Stimulated activated naive CD8-positive, alpha-beta T cell treated with anti-CD3 and anti-CD28 coated beads, Interleukin-15, amount 100 ng/mL, for 72 hours (primary cell): ENCODE data around the gene RGL4.
"Not testable (repeated sequence)": the region's sequence is repeated elsewhere in the genome, so short reads cannot be mapped to it uniquely, and the experiment has no call there.

Source experiments
- ATAC-seq: fragments of 150-1000 bp; cut with Tn5 transposase; 2 replicates; pipeline ENCODE4 v1.10.0; 2021; ENCODE audit warnings: mild to moderate bottlenecking, moderate library complexity
- DNase-seq, 2 donors: peaks; one replicate each; pipeline ENCODE4 v3.0.0; 2021 to 2022
- H3K27ac Mint-ChIP-seq, 2 donors: one replicate each; pipeline ENCODE4 v1.8.0; 2022; ENCODE audit warnings: mild to moderate bottlenecking in 2 of 2, mixed read lengths in 2 of 2, moderate library complexity in 2 of 2
- H3K27me3 Mint-ChIP-seq: one replicate; pipeline ENCODE4 v1.8.0; 2022; ENCODE audit warnings: mixed read lengths
- H3K4me1 Mint-ChIP-seq: one replicate; pipeline ENCODE4 v1.8.0; 2022; ENCODE audit warnings: mild to moderate bottlenecking, mixed read lengths
- H3K4me3 Mint-ChIP-seq, 2 donors: one replicate each; pipeline ENCODE4 v1.8.0; 2022; ENCODE audit warnings: mild to moderate bottlenecking in 2 of 2, mixed read lengths in 2 of 2, moderate library complexity in 1 of 2
- H3K9me3 Mint-ChIP-seq, 2 donors: one replicate each; pipeline ENCODE4 v1.8.0; 2022; ENCODE audit warnings: mixed read lengths in 2 of 2

Gene RGL4

GRCh38 chr22:23705358-23705757 is 14.5 kb downstream of the RGL4 start:
- peaks cover 99% of the 10 kb centered on the region for H3K4me1 Mint-ChIP-seq
- H3K4me3 Mint-ChIP-seq: peak overlapping the region; percentile 57 to 71

GRCh38 chr22:23708270-23708669 is 17.5 kb downstream of the RGL4 start:
- Mint-ChIP-seq H3K27ac (peak overlapping the region; percentile 2 to 91), H3K9me3 (no peaks in the 10 kb centered on the region), H3K27me3 (no peaks in the 10 kb centered on the region), H3K4me1 (peaks cover 83% of the 10 kb centered on the region), H3K4me3 (peak overlapping the region; percentile 22 to 54)
- ATAC-seq (peak; percentile 67), DNase-seq (no peak)

More at GRCh38 chr22:23705358-23705757, 14.5 kb downstream of the RGL4 start:
- Mint-ChIP-seq H3K27me3 (no peaks in the 10 kb centered on the region), H3K27ac (peak overlapping the region; percentile 93 to 94), H3K9me3 (no peaks in the 10 kb centered on the region)
- ATAC-seq: peak; percentile 88
- DNase-seq: peak; percentile 41 to 68

- ATAC-seq: no peak
- peaks cover 81% of the 10 kb centered on the region for H3K4me1 Mint-ChIP-seq
- no peak for DNase-seq
- H3K4me3 Mint-ChIP-seq: no peak overlapping the region
- peak overlapping the region in 1 of 2 donors; percentile 4 for H3K27ac Mint-ChIP-seq
- H3K27me3 Mint-ChIP-seq: no peaks in the 10 kb centered on the region
- no peaks in the 10 kb centered on the region for H3K9me3 Mint-ChIP-seq
Observed at GRCh38 chr22:23709107-23709506, 18.3 kb downstream of the RGL4 start.

GRCh38 chr22:23712256-23712655 is 21.4 kb downstream of the RGL4 start:
- ATAC-seq (no peak), DNase-seq (no peak)
- Mint-ChIP-seq H3K27ac (no peak overlapping the region), H3K4me3 (no peak overlapping the region), H3K27me3 (no peaks in the 10 kb centered on the region), H3K9me3 (no peaks in the 10 kb centered on the region), H3K4me1 (peaks cover 71% of the 10 kb centered on the region)

GRCh38 chr22:23713696-23714595 is 23.1 kb downstream of the RGL4 start:
- Mint-ChIP-seq H3K9me3 (no peaks in the 10 kb centered on the region), H3K27ac (no peak overlapping the region), H3K27me3 (no peaks in the 10 kb centered on the region), H3K4me1 (peaks cover 60% of the 10 kb centered on the region), H3K4me3 (peak overlapping the region; percentile 1 to 22)
- ATAC-seq: no peak
- DNase-seq: no peak

GRCh38 chr22:23714596-23715578 is 24.1 kb downstream of the RGL4 start:
- Mint-ChIP-seq H3K27me3 (no peaks in the 10 kb centered on the region), H3K4me3 (peak overlapping the region; percentile 80 to 84), H3K27ac (peak overlapping the region; percentile 19 to 89), H3K4me1 (peaks cover 51% of the 10 kb centered on the region), H3K9me3 (no peaks in the 10 kb centered on the region)
- DNase-seq (no peak), ATAC-seq (no peak)

- ATAC-seq: no peak
- Mint-ChIP-seq H3K9me3 (no peaks in the 10 kb centered on the region), H3K4me1 (peaks cover 41% of the 10 kb centered on the region)
Observed at GRCh38 chr22:23715806-23716375, 25.1 kb downstream of the RGL4 start.

GRCh38 chr22:23716811-23717801 is 26.3 kb downstream of the RGL4 start:
- Mint-ChIP-seq H3K4me3 (peak overlapping the region; percentile 80 to 84), H3K27me3 (no peaks in the 10 kb centered on the region), H3K27ac (peak overlapping the region; percentile 93 to 98), H3K9me3 (no peaks in the 10 kb centered on the region), H3K4me1 (peaks cover 34% of the 10 kb centered on the region)
- peak; percentile 82 to 86 for DNase-seq
- peak; percentile 92 for ATAC-seq

More at GRCh38 chr22:23715806-23716375, 25.1 kb downstream of the RGL4 start:
- Mint-ChIP-seq H3K27ac (peak overlapping the region; percentile 33 to 89), H3K27me3 (no peaks in the 10 kb centered on the region), H3K4me3 (peak overlapping the region; percentile 80 to 84)
- no peak for DNase-seq

- no peak for ATAC-seq
- H3K27ac Mint-ChIP-seq: no peak overlapping the region
- H3K27me3 Mint-ChIP-seq: no peaks in the 10 kb centered on the region
- H3K4me3 Mint-ChIP-seq: no peak overlapping the region
- no peaks in the 10 kb centered on the region for H3K9me3 Mint-ChIP-seq
- peaks cover 33% of the 10 kb centered on the region for H3K4me1 Mint-ChIP-seq
- DNase-seq: no peak
Observed at GRCh38 chr22:23718371-23719165, 27.8 kb downstream of the RGL4 start.

GRCh38 chr22:23720855-23721254 is 30.0 kb downstream of the RGL4 start:
- Mint-ChIP-seq H3K27me3 (no peaks in the 10 kb centered on the region), H3K4me3 (no peak overlapping the region)

GRCh38 chr22:23722160-23722559 is 31.3 kb downstream of the RGL4 start:
- H3K27ac Mint-ChIP-seq: no peak overlapping the region
- ATAC-seq (no peak), DNase-seq (no peak)
- H3K27me3 Mint-ChIP-seq: no peaks in the 10 kb centered on the region
- H3K4me1 Mint-ChIP-seq: peaks cover 7% of the 10 kb centered on the region
- no peak overlapping the region for H3K4me3 Mint-ChIP-seq
- no peaks in the 10 kb centered on the region for H3K9me3 Mint-ChIP-seq

More at GRCh38 chr22:23720855-23721254, 30.0 kb downstream of the RGL4 start:
- ATAC-seq (no peak), DNase-seq (no peak)
- peaks cover 12% of the 10 kb centered on the region for H3K4me1 Mint-ChIP-seq
- H3K9me3 Mint-ChIP-seq: no peaks in the 10 kb centered on the region
- H3K27ac Mint-ChIP-seq: peak overlapping the region in 1 of 2 donors; percentile 63

- Mint-ChIP-seq H3K27ac (no peak overlapping the region), H3K27me3 (no peaks in the 10 kb centered on the region), H3K4me3 (no peak overlapping the region), H3K9me3 (no peaks in the 10 kb centered on the region), H3K4me1 (peaks cover under 1% of the 10 kb centered on the region)
- DNase-seq (no peak), ATAC-seq (no peak)
Observed at GRCh38 chr22:23722724-23723123, 31.9 kb downstream of the RGL4 start.

GRCh38 chr22:23728108-23728507 is 37.3 kb downstream of the RGL4 start:
- not testable (repeated sequence) for H3K4me1 Mint-ChIP-seq, H3K4me3 Mint-ChIP-seq, H3K27me3 Mint-ChIP-seq, DNase-seq, H3K9me3 Mint-ChIP-seq, ATAC-seq
- H3K27ac Mint-ChIP-seq: peak overlapping the region in 1 of 2 donors; percentile 31

- Mint-ChIP-seq H3K27ac (no peak overlapping the region), H3K27me3 (no peaks in the 10 kb centered on the region), H3K4me3 (no peak overlapping the region), H3K9me3 (no peaks in the 10 kb centered on the region), H3K4me1 (no peaks in the 10 kb centered on the region)
- DNase-seq: no peak
- no peak for ATAC-seq
Observed at GRCh38 chr22:23737696-23738095, 46.9 kb downstream of the RGL4 start.
